Measurements from ENCODE around the gene UAP1L1. TPM values are rescaled to one million over a fixed set of nuclear protein-coding genes. Genes with fewer than 3 reads are reported as not detected.

Gene UAP1L1
- total RNA-seq = 10 to 100 TPM in 1 of 4 donors, 1 to 10 TPM in 3; 6.6 to 13.7 (median 7.9) TPM

DNA sequence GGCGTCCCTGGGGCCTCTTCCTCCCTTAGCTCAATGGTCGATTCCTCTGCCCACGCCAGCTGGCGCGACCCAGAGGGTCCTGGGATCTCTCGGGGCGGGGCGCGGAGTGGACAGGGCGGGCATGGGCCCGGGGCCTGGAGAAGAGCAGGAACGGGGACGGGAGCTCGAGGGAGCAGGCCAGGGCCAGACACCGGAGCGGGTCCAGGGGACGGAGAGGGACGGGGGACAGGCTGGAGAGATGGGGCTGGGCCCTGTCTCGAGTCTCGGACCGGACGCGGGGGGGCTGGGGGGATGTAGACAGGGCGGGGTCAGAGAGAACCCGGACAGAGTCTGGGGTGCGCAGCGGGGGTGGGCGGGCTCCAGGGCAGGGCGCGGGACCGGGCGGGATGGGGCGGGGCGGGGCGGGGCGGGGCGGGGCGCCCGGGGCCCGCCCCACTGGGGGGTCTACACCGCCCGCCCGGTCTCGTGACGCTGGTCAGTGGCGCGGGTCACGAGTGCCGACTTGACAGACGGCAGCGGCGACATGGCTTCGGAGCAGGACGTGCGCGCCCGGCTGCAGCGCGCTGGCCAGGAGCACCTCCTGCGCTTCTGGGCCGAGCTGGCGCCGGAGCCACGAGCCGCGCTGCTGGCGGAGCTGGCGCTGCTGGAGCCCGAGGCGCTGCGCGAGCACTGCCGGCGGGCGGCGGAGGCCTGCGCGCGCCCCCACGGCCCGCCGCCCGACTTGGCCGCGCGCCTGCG, at the start of gene UAP1L1:
Gene UAP1L1, plus strand, starts transcription at position 508 of the 738 bp plus-strand sequence. Its CDS starts 16 bp downstream, at position 524.
- peak within 1 kb of the TSS; percentile 66 for H3K4me3 ChIP-seq (ENCODE audit: low read depth, poor library complexity, severe bottlenecking)
- 13 to 26% methylated on average over 10 to 19 of the region's 87 CpGs for WGBS, 2 donors
- DNase-seq (ENCODE audit: low spot score in 2 of 2) = peak; percentile 73 to 95
- TF ChIP-seq CTCF (IDR thresholded peaks at IDR 0.05) = no peak
- no peak for TF ChIP-seq POLR2A (IDR thresholded peaks at IDR 0.05)
- intact Hi-C loops (cut with DNase I; ENCODE audit: low total_unique reads) = no loop called here

- peak overlapping the region; percentile 25 for H3K4me3 ChIP-seq (ENCODE audit: low read depth, poor library complexity, severe bottlenecking)
- DNase-seq (ENCODE audit: low spot score in 2 of 2) = no peak
- intact Hi-C loops (cut with DNase I; ENCODE audit: low total_unique reads) = no loop called here
- WGBS, 2 donors = 0% methylated on average over 16 to 35 of the region's 98 CpGs
- TF ChIP-seq CTCF (IDR thresholded peaks at IDR 0.05) = no peak
- no peak for TF ChIP-seq POLR2A (IDR thresholded peaks at IDR 0.05)
Measured at GRCh38 chr9:137028263-137029057, 48.9 kb upstream of the UAP1L1 start.

DNA sequence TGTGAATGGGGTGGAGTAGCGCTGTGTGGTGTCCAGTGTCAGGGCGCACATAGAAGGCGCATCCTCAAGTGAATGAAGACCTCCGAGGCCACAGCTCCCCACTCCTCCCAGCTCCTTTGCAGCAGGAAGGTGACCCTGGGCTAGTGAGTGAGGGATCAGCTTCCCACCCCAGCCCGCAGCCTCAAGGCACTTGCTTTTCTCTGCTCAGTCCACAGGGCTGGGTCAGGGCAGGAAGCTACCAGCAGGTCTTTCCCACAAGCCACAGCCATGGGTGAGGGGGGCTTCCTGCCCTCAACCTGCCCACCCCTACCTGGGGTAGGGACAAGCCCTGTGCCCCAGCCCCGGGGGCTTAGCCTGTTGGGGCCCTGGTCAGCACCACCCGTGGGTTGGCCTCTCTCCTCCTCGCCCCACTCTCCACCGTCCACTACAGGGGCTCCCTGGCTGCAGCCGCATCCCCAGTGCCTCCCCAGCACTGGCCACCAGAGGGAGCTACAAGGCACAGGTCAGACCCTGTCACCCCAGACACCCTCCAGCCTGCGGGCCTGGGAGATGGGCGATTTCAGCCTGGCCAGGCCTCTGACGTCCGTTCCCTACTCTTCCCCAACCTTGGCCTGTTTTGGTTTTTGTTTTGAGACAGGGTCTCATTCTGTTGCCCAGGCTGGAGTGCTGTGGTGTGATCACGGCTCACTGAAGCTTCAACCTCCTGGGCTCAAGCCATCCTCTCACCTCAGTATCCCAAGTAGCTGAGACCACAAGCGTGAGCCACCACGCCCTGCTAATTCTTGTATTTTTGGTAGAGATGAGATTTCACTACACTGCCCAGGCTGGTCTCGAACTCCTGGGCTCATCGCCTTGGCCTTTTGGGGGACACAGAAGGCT, 48.0 kb upstream of the UAP1L1 start:
- no peak overlapping the region for H3K4me3 ChIP-seq (ENCODE audit: low read depth, poor library complexity, severe bottlenecking)
- intact Hi-C loops (cut with DNase I; ENCODE audit: low total_unique reads) = no loop called here
- 25 to 29% methylated on average over 18 of the region's 19 CpGs for WGBS, 2 donors
- TF ChIP-seq POLR2A (IDR thresholded peaks at IDR 0.05) = no peak
- peak in 1 of 3 donors; percentile 70 for TF ChIP-seq CTCF (IDR thresholded peaks at IDR 0.05)
- peak; percentile 59 to 94 for DNase-seq (ENCODE audit: low spot score in 2 of 2)

DNA sequence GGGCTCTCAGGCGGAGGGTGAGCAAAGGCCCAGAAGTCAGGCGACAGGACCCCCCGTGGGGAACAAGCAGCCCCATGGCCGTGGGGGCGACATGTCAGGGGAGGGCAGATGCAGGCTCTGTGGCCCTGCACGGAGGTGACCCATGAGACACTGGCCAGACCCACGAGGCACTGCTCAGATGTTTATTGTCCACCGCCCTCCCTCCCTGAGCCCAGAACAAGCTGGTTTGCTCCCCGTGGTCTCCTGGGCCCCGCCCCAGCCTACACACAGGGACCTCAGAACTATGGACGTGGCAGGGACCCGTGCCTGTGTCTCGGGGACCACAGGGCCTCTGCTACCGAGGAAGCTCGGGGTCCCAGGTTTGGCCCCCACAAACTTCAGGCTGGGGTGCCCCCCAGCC, 47.3 kb upstream of the UAP1L1 start:
- DNase-seq (ENCODE audit: low spot score in 2 of 2) = no peak
- TF ChIP-seq POLR2A (IDR thresholded peaks at IDR 0.05) (no peak), CTCF (IDR thresholded peaks at IDR 0.05) (no peak)
- WGBS, 2 donors = 65 to 78% methylated on average over 13 to 15 of the region's 15 CpGs
- no peak overlapping the region for H3K4me3 ChIP-seq (ENCODE audit: low read depth, poor library complexity, severe bottlenecking)
- intact Hi-C loops (cut with DNase I; ENCODE audit: low total_unique reads) = loop anchor here (5.0 kb wide), 1 partner anchor 248 kb away; no protein-coding TSS in a partner anchor
